GM23248 (cell line): Measurements from ENCODE around the gene PLEKHA1. TPM values are rescaled to one million over a fixed set of nuclear protein-coding genes. Genes with fewer than 3 reads are reported as not detected.

Experiments used
- DNase-seq: peaks from one replicate; pipeline ENCODE4 v3.0.0-alpha.2; 2015
- H2AFZ ChIP-seq: fragments of 200-600 bp; sonication (generic); 2 replicates; pipeline ENCODE4 v1.6.1; 2016; ENCODE audit warnings: antibody characterized with exemption
- H3F3A ChIP-seq: fragments of 200-600 bp; sonication (generic); 2 replicates; pipeline ENCODE4 v1.6.1; 2016; ENCODE audit warnings: mild to moderate bottlenecking, antibody characterized with exemption, mixed run types; ENCODE audit not compliant: insufficient read depth
- H3K27ac ChIP-seq: fragments of 200-600 bp; sonication (generic); 2 replicates; pipeline ENCODE4 v1.5.1; 2016; ENCODE audit warnings: mild to moderate bottlenecking
- H3K27me3 ChIP-seq: fragments of 200-600 bp; sonication (generic); replicated peaks from 2 replicates; pipeline ENCODE4 v1.6.1; 2016; ENCODE audit warnings: mild to moderate bottlenecking; ENCODE audit not compliant: insufficient read depth
- H3K36me3 ChIP-seq: fragments of 200-600 bp; sonication (generic); 2 replicates; pipeline ENCODE4 v1.6.1; 2016; ENCODE audit warnings: low read depth, mild to moderate bottlenecking
- H3K4me1 ChIP-seq: fragments of 200-600 bp; sonication (generic); 2 replicates; pipeline ENCODE4 v1.6.1; 2016; ENCODE audit warnings: mild to moderate bottlenecking; ENCODE audit not compliant: insufficient read depth
- H3K4me2 ChIP-seq: fragments of 200-600 bp; sonication (generic); one replicate; pipeline ENCODE4 v1.6.1; 2016; ENCODE audit warnings: mild to moderate bottlenecking; ENCODE audit not compliant: unreplicated experiment
- H3K4me3 ChIP-seq: fragments of 200-600 bp; sonication (generic); 2 replicates; pipeline ENCODE4 v1.5.1; 2016; ENCODE audit warnings: mild to moderate bottlenecking
- H3K79me2 ChIP-seq: fragments of 200-600 bp; sonication (generic); 2 replicates; pipeline ENCODE4 v1.6.1; 2016; ENCODE audit warnings: mild to moderate bottlenecking; ENCODE audit not compliant: insufficient read depth
- H3K9ac ChIP-seq: fragments of 200-600 bp; sonication (generic); 2 replicates; pipeline ENCODE4 v1.6.1; 2016; ENCODE audit warnings: mild to moderate bottlenecking
- H3K9me2 ChIP-seq: fragments of 200-600 bp; sonication (generic); 2 replicates; pipeline ENCODE4 v1.6.1; 2016; ENCODE audit warnings: mixed run types, mild to moderate bottlenecking, moderate library complexity; ENCODE audit not compliant: insufficient read depth
- H3K9me3 ChIP-seq: fragments of 200-600 bp; sonication (generic); one replicate; pipeline ENCODE4 v1.6.1; 2017; ENCODE audit warnings: low read depth
- H4K20me1 ChIP-seq: fragments of 200-600 bp; sonication (generic); 2 replicates; pipeline ENCODE4 v1.6.0; 2016; ENCODE audit not compliant: insufficient read depth
- EZH2 ChIP-seq: fragments of 200-600 bp; sonication (generic); IDR thresholded peaks from 2 replicates; pipeline ENCODE4 v1.6.1; 2018; ENCODE audit warnings: antibody characterized with exemption, mild to moderate bottlenecking; ENCODE audit not compliant: insufficient read depth, poor library complexity, severe bottlenecking
- EZH2phosphoT487 ChIP-seq: fragments of 200-600 bp; sonication (generic); IDR thresholded peaks from 2 replicates; pipeline ENCODE4 v1.6.1; 2018; ENCODE audit warnings: antibody characterized with exemption, moderate library complexity, mild to moderate bottlenecking, low read depth; ENCODE audit not compliant: insufficient read depth
- WGBS, 2 experiments: methylation state at CpG; one replicate each; pipeline ENCODE4 v1.1.6; 2015 to 2017; ENCODE audit warnings: low lambda C conversion rate in 2 of 2, low coverage in 1 of 2; ENCODE audit errors: missing lambda C conversion rate in 2 of 2; 5-methylcytosine and 5-hydroxymethylcytosine counted together
- in situ Hi-C: fragments of 300-500 bp; cut with MboI; formaldehyde crosslinking; loops from 2 replicates; pipeline ENCODE4 v1.15.0; 2020
- microRNA-seq: library from miRNA; unstranded; fragments of <30 nt; microRNA quantifications from one replicate; pipeline ENCODE4, GENCODE V29; 2016; ENCODE audit warnings: borderline number of aligned reads
- polyA plus RNA-seq: library from polyadenylated mRNA; unstranded; fragments of >200 nt; fragmentation: Nextera tagmentation; extraction: Ambion mirVana; gene quantifications from 2 replicates; pipeline ENCODE4 v1.2.1, GENCODE V29; 2016
- small RNA-seq: library from RNA; depleted of rRNA; stranded (forward); fragments of <200 nt; gene quantifications from one replicate; pipeline ENCODE3, GENCODE V24; 2014; ENCODE audit warnings: low read depth, low replicate concordance
- total RNA-seq: library from RNA; depleted of rRNA; stranded (reverse); fragments of >200 nt; shearing (Covaris generic); gene quantifications from 2 replicates; pipeline ENCODE4 v1.2.3, GENCODE V29; 2014; rRNA removed

PLEKHA1 gene
- total and polyA plus RNA-seq, 2 experiments from 2014 or later = 28.7 to 41.0 TPM

DNA sequence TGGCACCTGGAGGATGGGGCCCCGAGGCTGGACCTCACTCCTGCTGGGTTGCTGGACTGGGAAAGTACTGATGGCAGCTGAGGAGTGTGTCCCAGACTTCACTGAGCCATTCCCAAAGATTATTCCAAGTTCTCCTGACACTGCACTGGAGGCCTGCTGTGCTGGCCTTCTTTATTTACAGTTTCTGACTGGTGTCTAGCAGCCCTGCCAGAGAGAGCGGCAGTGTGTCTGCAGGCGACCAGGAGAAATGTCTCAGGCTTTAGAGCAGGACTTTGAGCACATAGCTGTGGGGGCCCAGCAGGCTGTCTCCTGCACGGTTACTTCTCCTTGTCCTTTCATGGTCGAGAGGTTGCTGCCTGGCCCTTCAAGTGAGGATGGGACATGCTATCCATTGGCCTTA is 102.9 kb downstream of the PLEKHA1 start:
- TF ChIP-seq EZH2phosphoT487 = no peak
- no peak for TF ChIP-seq EZH2
- peaks cover 77% of the 10 kb centered on the region for H3K79me2 ChIP-seq

DNA sequence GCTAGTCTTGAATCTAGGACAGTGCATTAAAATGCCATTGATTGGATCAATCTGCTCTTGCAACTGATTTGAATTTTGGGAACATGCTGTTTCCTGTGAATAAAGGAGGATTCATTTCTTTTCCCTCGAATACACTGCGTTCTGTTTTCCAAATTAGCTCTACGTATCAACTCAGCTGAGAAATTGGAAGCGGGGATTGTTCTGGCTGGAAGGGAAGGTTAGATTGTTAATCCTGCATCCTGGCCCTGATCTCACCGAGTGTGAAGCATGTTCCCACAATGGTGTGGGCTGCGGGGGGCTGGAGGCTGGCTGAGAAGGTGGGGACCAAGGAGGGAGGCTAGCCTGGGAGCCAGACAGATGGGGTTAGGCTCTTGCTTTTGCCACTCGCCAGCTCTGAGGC is 104.5 kb downstream of the PLEKHA1 start:
- Histone ChIP-seq H3K9me3 (no peaks in the 10 kb centered on the region), H2AFZ (no peak overlapping the region), H4K20me1 (no peaks in the 10 kb centered on the region), H3K27me3 (no peaks in the 10 kb centered on the region), H3K9ac (no peak overlapping the region), H3K4me2 (no peak overlapping the region), H3K4me3 (no peak overlapping the region), H3K36me3 (no peaks in the 10 kb centered on the region), H3K79me2 (peaks cover 65% of the 10 kb centered on the region), H3K9me2 (no peaks in the 10 kb centered on the region), H3F3A (peaks cover 24% of the 10 kb centered on the region), H3K27ac (no peak overlapping the region), H3K4me1 (peaks cover 22% of the 10 kb centered on the region)
- no peak for TF ChIP-seq EZH2
- no peak for DNase-seq
- in situ Hi-C loops = no loop called here
- WGBS, 2 experiments = 53 to 60% methylated on average over 7 of the region's 7 CpGs

More for the DNA sequence above, 102.9 kb downstream of the PLEKHA1 start:
- H3K27ac ChIP-seq = no peak overlapping the region
- H3K4me3 ChIP-seq = no peak overlapping the region
- H3K9me2 ChIP-seq = no peaks in the 10 kb centered on the region
- WGBS, 2 experiments = 77 to 84% methylated on average over 5 of the region's 5 CpGs
- H4K20me1 ChIP-seq = no peaks in the 10 kb centered on the region
- no peaks in the 10 kb centered on the region for H3K9me3 ChIP-seq
- no peak for DNase-seq
- no peak overlapping the region for H3K4me2 ChIP-seq
- no peak overlapping the region for H2AFZ ChIP-seq
- H3K27me3 ChIP-seq = no peaks in the 10 kb centered on the region
- in situ Hi-C loops = no loop called here
- H3K9ac ChIP-seq = no peak overlapping the region
- H3K36me3 ChIP-seq = no peaks in the 10 kb centered on the region
- H3F3A ChIP-seq = peaks cover 17% of the 10 kb centered on the region
- peaks cover 22% of the 10 kb centered on the region for H3K4me1 ChIP-seq

DNA sequence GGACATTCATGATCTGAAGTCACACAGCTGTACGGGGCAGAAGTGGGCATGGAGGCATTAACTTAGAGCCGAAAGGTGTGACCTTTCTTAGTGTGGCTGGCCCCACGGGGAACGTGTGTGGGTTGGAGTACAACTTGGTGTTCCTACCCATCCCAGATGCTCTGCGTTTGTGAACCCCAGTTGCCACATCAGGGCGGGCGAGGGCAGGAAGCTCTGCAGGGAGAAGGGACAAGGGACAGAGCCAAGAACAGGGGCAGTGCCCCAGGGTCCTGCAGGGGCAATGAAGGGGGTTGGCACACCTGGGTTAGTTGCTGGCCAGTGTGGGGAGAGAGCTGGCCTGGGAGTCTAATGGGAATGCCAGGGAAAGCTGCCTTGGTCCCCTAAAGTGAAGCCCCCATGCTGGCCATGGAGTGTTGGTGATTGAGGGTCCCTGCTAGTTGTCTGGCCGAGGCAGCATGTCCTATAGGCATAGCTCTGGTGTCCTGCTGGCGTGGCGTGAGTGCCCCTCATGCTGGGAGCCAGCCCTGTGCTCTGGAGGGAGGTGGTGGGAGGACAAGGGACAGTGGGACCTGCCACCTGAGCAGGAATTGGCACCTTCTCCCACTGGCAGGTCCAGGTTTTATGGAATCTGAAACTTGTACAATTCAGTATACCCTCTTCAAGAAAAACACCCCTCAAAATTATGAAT is 105.8 kb downstream of the PLEKHA1 start:
- Histone ChIP-seq H3K27ac (no peak overlapping the region), H3K9ac (no peak overlapping the region), H3K36me3 (no peaks in the 10 kb centered on the region), H3K27me3 (no peaks in the 10 kb centered on the region), H3K79me2 (peaks cover 68% of the 10 kb centered on the region), H3K4me3 (no peak overlapping the region), H3K4me2 (no peak overlapping the region), H3K4me1 (peaks cover 13% of the 10 kb centered on the region), H3K9me2 (no peaks in the 10 kb centered on the region), H2AFZ (no peak overlapping the region), H3F3A (peaks cover 15% of the 10 kb centered on the region), H3K9me3 (no peaks in the 10 kb centered on the region), H4K20me1 (no peaks in the 10 kb centered on the region)
- 94 to 95% methylated on average over 10 of the region's 10 CpGs for WGBS, 2 experiments
- in situ Hi-C loops = no loop called here
- TF ChIP-seq EZH2phosphoT487 (no peak), EZH2 (no peak)
- no peak for DNase-seq

DNA sequence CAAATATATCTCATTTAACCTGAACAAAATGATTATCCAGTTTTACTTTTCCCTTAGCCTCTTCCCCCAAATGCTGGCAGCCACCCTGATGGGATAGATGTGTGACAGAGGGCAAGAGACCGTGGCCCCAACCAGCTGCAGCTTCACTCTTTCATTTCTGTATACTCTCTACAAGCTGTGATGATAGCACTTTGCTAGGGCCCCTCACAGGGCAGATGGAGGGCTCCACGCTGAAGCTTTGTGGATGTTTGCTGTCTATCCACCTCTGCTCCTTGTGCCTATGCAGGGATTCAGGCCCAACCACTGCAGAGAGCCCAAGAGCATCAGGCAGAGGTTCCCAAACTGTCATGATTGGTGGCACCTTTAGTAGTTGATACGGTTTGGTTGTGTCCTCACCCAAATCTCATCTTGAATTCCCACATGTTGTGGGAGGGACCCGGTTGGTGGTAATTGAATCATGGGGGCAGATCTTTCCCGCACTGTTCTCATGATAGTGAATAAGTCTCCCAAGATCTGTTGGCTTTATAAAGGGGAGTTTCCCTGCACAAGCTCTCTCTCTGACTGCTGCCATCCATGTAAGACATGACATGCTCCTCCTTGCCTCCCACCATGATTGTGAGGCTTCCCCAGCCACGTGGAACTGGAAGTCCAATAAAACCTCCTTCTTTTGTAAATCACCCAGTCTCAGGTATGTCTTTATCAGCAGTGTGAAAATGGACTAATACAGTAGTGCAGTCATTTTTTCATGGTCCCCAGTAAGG is 107.0 kb downstream of the PLEKHA1 start:
- Histone ChIP-seq H3K27me3 (no peaks in the 10 kb centered on the region), H3K9ac (no peak overlapping the region), H3K36me3 (no peaks in the 10 kb centered on the region), H2AFZ (no peak overlapping the region), H3K4me1 (peaks cover 1% of the 10 kb centered on the region; the same call in 1 of the 2 replicates), H3K9me2 (no peaks in the 10 kb centered on the region), H3F3A (peaks cover 7% of the 10 kb centered on the region), H3K79me2 (peaks cover 79% of the 10 kb centered on the region), H3K9me3 (no peaks in the 10 kb centered on the region), H4K20me1 (no peaks in the 10 kb centered on the region), H3K27ac (no peak overlapping the region), H3K4me2 (no peak overlapping the region), H3K4me3 (no peak overlapping the region)
- TF ChIP-seq EZH2phosphoT487 (no peak), EZH2 (no peak)
- in situ Hi-C loops = no loop called here
- WGBS, 2 experiments = 84 to 86% methylated on average over 6 of the region's 6 CpGs
- no peak for DNase-seq

Small RNAs within 50 kb of the gene (microRNA-seq; reads per million reads assigned to microRNA genes)
- gene MIR3941 = not detected

Small RNAs within 50 kb of the gene (small RNA-seq; reads per million reads assigned to genes)
- gene MIR3941 = not detected
- not detected for gene RNU6-728P

Other genes with a start within 250 kb of the PLEKHA1 start
- not detected in 2 replicates for gene BTBD16, start 103.4 kb upstream of the PLEKHA1 start, total RNA-seq
- not detected in 2 replicates for gene BTBD16, start 103.4 kb upstream of the PLEKHA1 start, polyA plus RNA-seq
- gene ARMS2, start 79.9 kb downstream of the PLEKHA1 start, total RNA-seq = not detected in 2 replicates
- gene ARMS2, start 79.9 kb downstream of the PLEKHA1 start, polyA plus RNA-seq = not detected in 2 replicates
- 395 and 405 TPM in 2 replicates for gene HTRA1, start 86.8 kb downstream of the PLEKHA1 start, total RNA-seq
- 220 and 303 TPM in 2 replicates for gene HTRA1, start 86.8 kb downstream of the PLEKHA1 start, polyA plus RNA-seq
- gene DMBT1, start 186.0 kb downstream of the PLEKHA1 start, total RNA-seq = not detected in 2 replicates
- not detected in 2 replicates for gene DMBT1, start 186.0 kb downstream of the PLEKHA1 start, polyA plus RNA-seq